GM19193 (cell line): ENCODE measurements around the gene EPHB1.

Experiments used
- POLR2A ChIP-seq: IDR thresholded peaks from 4 replicates; pipeline ENCODE4 v1.6.1; 2011; ENCODE audit not compliant: insufficient read depth, insufficient read length; ENCODE audit errors: extremely low read depth

EPHB1 gene

GRCh38 chr3:135084405-135084804 lies 289.3 kb downstream of the EPHB1 start:
- no peak for TF ChIP-seq POLR2A

GRCh38 chr3:135084976-135085375 lies 289.9 kb downstream of the EPHB1 start:
- no peak for TF ChIP-seq POLR2A

GRCh38 chr3:135085652-135086436 lies 290.8 kb downstream of the EPHB1 start:
- no peak for TF ChIP-seq POLR2A

GRCh38 chr3:135087782-135088181 lies 292.7 kb downstream of the EPHB1 start:
- TF ChIP-seq POLR2A = no peak

GRCh38 chr3:135089451-135089850 lies 294.4 kb downstream of the EPHB1 start:
- TF ChIP-seq POLR2A = no peak

GRCh38 chr3:135090020-135090717 lies 295.1 kb downstream of the EPHB1 start:
- no peak for TF ChIP-seq POLR2A

GRCh38 chr3:135091946-135092345 lies 296.9 kb downstream of the EPHB1 start:
- no peak for TF ChIP-seq POLR2A

- no peak for TF ChIP-seq POLR2A
These were observed 298.1 kb downstream of the EPHB1 start for GRCh38 chr3:135093121-135093520.

- TF ChIP-seq POLR2A = no peak
These were observed 302.4 kb downstream of the EPHB1 start for GRCh38 chr3:135097276-135097946.

- no peak for TF ChIP-seq POLR2A
These were observed 304.8 kb downstream of the EPHB1 start for GRCh38 chr3:135099734-135100355.

- no peak for TF ChIP-seq POLR2A
These were observed 305.3 kb downstream of the EPHB1 start for GRCh38 chr3:135100366-135100765.

- TF ChIP-seq POLR2A = no peak
These were observed 308.9 kb downstream of the EPHB1 start for GRCh38 chr3:135103917-135104316.

GRCh38 chr3:135106445-135106844 lies 311.4 kb downstream of the EPHB1 start:
- no peak for TF ChIP-seq POLR2A

GRCh38 chr3:135107043-135107442 lies 312.0 kb downstream of the EPHB1 start:
- no peak for TF ChIP-seq POLR2A

GRCh38 chr3:135109681-135110080 lies 314.6 kb downstream of the EPHB1 start:
- TF ChIP-seq POLR2A = no peak
